Ramos (cell line): Measurements from ENCODE around the gene NES.

Experiments
- in situ Hi-C: fragments of 300-500 bp; cut with MboI; formaldehyde crosslinking; loops from one replicate; pipeline ENCODE4 v1.14.3; 2022; ENCODE audit warnings: low sequenced_read_pairs; ENCODE audit not compliant: unreplicated experiment

The NES gene, protein sequence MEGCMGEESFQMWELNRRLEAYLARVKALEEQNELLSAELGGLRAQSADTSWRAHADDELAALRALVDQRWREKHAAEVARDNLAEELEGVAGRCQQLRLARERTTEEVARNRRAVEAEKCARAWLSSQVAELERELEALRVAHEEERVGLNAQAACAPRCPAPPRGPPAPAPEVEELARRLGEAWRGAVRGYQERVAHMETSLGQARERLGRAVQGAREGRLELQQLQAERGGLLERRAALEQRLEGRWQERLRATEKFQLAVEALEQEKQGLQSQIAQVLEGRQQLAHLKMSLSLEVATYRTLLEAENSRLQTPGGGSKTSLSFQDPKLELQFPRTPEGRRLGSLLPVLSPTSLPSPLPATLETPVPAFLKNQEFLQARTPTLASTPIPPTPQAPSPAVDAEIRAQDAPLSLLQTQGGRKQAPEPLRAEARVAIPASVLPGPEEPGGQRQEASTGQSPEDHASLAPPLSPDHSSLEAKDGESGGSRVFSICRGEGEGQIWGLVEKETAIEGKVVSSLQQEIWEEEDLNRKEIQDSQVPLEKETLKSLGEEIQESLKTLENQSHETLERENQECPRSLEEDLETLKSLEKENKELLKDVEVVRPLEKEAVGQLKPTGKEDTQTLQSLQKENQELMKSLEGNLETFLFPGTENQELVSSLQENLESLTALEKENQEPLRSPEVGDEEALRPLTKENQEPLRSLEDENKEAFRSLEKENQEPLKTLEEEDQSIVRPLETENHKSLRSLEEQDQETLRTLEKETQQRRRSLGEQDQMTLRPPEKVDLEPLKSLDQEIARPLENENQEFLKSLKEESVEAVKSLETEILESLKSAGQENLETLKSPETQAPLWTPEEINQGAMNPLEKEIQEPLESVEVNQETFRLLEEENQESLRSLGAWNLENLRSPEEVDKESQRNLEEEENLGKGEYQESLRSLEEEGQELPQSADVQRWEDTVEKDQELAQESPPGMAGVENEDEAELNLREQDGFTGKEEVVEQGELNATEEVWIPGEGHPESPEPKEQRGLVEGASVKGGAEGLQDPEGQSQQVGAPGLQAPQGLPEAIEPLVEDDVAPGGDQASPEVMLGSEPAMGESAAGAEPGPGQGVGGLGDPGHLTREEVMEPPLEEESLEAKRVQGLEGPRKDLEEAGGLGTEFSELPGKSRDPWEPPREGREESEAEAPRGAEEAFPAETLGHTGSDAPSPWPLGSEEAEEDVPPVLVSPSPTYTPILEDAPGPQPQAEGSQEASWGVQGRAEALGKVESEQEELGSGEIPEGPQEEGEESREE (N-terminal part only)

DNA sequence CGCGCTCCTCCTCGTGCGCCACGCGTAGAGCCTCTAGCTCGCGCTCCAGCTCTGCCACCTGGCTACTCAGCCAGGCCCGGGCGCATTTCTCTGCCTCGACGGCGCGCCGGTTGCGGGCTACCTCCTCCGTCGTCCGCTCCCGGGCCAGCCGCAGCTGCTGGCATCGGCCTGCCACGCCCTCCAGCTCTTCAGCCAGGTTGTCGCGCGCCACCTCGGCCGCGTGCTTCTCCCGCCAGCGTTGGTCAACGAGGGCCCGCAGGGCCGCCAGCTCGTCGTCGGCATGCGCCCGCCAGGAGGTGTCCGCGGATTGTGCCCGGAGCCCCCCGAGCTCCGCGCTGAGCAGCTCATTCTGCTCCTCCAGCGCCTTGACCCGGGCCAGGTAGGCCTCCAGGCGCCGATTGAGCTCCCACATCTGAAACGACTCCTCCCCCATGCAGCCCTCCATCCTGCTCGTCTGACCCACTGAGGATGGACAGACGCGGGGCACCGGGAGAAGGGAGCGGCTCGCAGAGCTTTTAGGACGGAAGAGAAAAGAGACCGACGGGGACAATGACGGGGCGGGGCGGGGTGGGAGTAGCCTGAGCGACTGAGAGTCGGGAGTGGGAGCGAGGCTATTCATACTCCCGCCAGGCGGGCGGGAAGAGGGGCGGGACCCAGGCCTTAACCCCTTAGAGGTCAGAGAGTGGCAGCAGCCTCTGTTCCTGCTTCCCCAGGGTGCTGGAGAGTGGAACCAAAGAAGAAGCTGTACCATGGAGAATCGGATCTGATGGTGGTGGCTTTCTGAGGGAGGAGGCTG is at the start of gene NES:
NES (minus strand) TSS at position 588 of the 796 bp plus-strand sequence; CDS start at position 445, 143 bp downstream.
- in situ Hi-C loops = no loop called here

DNA sequence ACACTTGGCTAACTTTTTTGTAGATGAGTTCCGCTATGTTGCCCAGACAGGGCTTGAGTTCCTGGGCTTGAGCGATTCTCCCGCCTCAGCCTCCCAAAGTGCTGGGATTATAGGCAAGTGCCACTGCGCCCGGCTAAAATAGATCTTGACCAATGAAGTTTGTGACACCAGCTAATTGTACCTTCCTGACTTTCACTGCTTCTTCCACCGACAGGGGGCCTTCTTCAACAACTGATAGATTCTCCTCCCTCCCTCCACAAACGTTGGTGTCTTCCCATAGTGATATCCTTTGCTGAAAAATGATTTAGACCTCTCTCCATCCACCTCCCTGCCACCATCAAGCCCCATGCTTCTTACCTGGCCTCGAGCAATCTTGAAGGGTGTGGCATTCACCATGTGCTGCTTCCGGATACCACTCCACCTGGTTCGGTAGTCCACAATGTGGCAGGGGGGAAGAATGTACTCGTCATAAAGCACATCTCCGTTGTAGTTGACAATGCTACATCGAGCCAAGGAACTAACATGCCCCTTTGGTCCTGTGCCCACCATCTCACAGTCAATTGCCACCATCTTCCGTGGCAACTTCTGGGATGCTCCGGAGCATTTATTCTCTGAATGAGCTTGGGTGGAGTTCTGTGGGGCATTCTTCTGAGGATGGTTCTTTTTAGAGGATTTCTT is 49.5 kb upstream of the NES start:
- in situ Hi-C loops = no loop called here

GRCh38 chr1:156725683-156726280 is 48.6 kb upstream of the NES start:
- in situ Hi-C loops = no loop called here

DNA sequence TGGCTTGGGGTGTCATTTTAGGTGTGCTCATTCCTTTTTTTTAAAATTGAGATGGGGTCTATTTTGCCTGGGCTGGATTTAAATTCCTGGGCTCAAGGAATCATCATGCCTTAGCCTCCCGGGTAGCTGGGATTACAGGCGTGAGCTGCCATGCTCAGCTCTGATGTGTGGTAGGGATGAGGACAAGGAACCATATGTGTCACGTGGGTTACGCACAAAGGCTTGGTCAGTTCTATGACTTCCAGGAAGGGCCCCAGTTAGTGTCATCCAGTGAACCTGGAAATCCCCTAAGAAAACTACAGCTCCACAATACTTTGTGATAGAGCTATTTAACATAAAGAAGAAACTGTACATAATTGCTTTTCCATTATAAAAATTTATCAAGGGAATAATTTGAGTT is 44.3 kb upstream of the NES start:
- in situ Hi-C loops = no loop called here

- in situ Hi-C loops = no loop called here
These were observed 43.9 kb upstream of the NES start for GRCh38 chr1:156721131-156721530.

DNA sequence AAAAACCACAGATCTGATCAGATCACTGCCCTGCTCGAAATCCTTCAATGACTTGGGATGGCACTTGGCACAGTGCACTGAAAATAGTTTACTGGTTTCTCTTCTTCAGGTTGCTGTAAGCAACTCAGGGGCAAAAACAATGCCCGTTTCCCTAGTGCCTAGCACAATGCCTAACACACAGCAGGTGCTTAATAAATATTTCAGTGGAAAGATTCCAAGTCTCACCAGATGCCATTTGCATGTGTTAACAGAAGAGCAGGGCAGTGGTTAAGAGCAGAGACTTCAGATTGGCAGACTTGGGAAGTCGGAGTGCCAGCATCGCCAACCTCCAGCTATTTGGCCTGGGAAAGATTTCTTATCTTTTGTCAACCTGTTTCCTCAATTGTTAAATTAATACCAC is 40.1 kb upstream of the NES start:
- in situ Hi-C loops = no loop called here

- in situ Hi-C loops = no loop called here
These were observed 37.6 kb upstream of the NES start for GRCh38 chr1:156714830-156715229.

DNA sequence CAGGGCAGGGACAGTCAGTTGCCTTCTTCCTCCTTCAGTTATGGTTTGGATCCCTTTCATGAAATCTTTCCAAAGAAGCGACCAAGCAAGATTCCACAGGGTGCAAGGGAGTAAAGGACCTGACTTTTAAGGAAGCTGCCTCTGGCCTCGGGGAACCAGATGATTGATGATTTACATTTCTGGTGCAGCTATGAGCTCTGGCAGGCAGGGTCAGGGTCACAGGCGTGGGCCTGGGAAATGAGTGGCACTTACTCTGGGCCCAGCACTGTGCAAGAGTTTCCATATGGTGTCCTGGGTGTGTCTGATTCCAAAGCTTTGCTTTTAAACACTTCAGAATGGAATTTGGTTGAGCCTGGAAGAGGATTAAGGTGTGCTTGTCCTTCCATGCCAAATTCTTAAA is 35.4 kb upstream of the NES start:
- in situ Hi-C loops = no loop called here

- in situ Hi-C loops = no loop called here
These were observed 34.0 kb upstream of the NES start for GRCh38 chr1:156711011-156711817.

DNA sequence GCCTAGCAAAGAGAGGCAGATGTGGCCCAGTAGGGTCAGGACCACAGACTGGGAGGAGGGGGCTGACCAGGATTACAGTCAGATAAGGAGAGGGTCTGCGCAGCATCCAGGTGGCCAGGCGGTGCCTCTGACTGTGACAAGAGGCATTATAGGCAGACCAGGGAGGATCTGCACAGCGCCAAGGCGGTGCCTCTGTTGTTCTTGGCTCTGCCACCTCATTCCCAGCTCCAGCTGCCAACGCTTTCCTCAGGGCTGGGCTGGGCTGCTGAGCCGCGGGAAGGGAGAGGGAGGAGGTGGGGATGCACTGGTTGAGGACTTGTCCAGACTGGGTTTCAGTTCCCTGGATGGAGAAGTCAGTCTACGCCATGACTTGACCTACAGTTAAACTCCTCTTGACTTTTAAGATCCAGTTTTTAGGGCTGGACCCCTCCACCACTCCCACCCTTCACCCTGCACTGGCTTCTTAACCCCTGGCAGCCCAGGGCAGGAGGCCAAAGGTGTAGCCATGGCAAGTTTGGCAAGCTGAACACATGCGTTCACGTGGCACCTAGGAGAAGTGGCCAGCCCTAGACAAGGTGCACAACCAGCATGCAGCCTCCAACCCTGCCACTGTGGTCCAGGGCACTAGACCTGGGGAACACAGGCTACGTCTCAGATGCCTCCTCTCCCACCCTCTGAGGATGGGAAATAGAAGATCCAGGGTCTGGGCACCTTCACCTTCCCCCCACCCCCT is 32.7 kb upstream of the NES start:
- in situ Hi-C loops = no loop called here

- in situ Hi-C loops = no loop called here
These were observed 31.8 kb upstream of the NES start for GRCh38 chr1:156709031-156709430.

DNA sequence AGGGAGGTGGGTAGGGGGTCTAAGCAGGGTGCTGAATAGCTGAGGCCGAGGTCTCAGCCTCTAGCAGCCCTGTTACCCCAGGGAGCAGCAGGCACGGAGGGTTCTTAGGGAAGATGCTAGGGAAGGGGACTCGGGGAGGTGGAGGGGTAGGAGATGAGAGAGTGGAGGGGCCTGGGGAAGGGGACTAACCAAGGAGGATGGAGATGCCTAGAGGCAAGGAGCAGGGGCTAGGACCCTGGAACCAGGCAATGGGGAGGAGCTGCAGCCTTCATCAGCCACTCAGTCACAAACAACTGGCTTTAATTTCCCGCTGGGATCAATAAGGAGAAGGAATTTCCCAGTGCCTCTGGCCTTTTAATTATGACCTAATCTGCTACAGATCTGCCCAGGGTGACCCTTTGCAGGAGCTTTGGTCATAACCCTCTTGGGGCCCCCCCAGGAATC is 31.0 kb upstream of the NES start:
- in situ Hi-C loops = no loop called here

DNA sequence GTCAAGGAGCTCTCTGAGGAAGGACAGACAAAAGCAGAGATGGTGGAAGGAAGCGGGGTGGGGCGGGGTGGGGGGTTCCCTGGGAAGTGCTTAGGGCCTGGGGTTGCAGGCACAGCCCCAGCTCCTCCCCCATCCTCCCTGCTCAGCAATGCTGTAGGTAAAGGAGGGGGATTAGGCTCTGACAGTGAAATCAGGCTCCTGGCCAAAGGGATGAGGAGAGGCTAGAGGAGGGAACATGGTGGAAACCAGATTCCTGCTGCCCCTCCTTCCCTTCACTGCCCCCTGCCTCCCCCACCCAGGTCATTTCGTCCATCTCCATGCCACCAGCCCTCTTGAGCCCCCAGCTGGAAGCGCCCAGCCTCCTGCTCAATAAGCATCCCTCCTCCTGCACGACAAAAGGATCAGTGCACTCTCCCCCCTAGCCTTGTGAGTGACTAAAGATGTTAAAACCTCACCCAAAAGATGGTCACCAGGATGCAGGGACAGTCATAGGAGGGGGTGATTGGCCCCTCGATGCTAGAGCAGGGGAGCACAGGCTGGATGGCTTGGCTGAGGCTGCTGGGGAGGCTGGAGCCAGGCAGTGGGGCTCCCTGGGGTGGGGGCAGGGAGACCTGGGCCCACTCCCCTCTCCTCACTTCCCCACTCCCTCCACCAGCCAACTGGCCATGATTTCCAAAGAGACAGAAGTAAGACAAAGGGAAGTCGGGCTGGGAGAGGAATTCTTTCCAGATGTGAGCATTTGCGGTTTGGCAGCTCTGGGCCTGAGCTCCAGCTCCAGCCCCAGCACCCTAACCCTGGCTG is 30.4 kb upstream of the NES start:
- in situ Hi-C loops = no loop called here

DNA sequence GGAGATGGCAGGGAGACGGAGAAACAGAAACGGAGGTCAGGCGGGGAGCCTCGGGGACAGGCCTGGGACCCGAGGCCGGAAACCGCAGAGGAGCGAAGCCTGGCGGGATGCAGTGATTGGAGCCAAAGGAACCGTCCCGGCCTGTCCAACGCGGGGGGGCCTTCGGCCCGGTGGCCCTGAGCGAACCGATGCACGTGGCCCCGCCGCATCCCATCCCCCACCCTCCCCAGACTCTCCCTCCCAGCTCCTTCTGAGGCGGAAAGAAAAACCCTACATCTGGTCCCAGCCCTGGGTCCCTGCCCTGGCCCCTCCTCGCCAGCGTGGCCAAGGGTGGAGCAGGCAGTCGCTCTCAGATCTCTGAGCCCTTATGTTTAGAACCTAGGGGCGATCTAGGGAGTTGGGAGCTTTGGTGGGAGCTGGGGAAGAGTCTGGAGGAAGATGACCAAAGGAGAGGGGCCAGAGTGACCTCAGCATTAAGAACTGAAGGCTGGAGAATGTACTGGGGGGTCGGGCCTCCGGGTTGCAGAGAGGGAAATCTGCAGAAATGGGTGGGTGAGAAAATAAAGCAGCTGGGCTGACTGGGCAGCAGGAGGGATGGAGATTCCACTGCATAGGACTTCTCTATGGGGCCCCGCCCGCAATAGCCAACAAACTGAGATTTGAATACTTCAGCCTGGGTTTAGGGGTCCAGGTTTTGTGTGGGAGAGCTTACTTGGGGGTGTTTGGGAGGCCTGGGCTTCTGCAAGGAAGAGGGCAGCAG is 29.6 kb upstream of the NES start:
- in situ Hi-C loops = no loop called here

DNA sequence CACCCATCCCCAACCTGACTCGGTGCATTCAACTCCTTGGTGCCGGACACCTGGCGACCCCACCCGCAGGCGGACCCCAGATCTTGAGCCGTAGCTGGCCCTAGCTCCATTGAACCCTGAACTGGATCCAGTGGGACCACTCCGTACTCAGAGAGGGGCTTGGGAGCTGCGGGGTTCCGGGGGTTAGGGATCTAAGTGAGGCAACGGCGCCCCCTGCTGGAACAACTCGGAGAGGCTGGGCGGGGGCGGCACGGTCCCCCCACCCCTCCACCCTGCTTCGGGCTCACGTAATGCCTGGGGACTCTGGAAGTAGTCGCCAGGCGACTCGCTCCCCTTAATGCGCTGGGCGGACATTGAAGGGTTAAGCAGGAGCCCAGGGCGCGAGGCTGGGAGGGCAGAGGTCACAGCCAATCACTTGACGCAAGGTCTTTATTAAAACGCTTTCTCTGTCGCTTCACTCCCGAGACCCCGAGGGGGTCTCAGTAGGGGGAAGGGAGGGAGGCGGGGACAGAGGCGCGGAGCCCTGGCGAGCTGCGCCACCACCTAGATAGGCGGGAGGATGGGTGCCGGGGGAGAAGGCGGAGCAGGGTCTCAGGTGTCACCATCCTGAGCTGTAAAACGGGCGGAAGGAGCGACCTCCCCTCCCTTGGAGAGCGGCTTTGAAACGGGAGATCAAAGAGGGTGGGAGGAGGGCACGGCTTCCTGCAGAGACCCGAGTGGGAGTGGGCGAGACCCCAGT is 28.9 kb upstream of the NES start:
- in situ Hi-C loops = no loop called here
